ENCODE data around the gene TSPYL4. TPM values are rescaled to one million over a fixed set of nuclear protein-coding genes. Genes with fewer than 3 reads are reported as not detected.

TSPYL4 gene
- total and polyA plus RNA-seq, 2 donors from 2014 or later = 15.2 to 25.8 TPM

DNA sequence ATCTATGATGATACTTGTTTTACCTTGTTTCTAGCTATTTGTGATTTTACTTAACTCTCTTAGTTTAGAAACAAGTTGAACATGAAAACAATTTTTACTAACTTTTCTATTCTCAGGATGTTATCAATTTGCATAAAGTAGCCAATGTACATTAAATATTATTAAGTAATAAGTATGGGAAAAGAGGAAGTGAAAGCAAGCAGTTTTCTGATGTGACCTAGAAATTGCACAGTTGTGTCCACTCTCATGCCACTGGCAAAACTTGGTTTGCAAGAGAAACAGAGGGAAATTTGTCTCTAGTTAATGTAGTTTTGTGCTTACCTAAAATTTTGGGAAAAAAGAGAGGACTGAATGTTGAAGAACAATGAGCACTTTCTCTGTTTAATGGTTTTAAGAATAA lies 45.1 kb upstream of the TSPYL4 start:
- Histone ChIP-seq H3K27me3 (ENCODE audit: control insufficient read depth, insufficient read depth, low read length) (no peaks in the 10 kb centered on the region), H3K4me1 (ENCODE audit: control insufficient read depth in 2 of 3, insufficient read depth in 2 of 3, low read depth in 1 of 3, low read length in 3 of 3) (no peaks in the 10 kb centered on the region), H3K9ac (ENCODE audit: low read length in 3 of 3) (no peak overlapping the region), H3K27ac (ENCODE audit: low read depth in 2 of 2, low read length in 2 of 2) (no peak overlapping the region), H3K4me3 (ENCODE audit: low read length in 3 of 3) (no peak overlapping the region), H3K9me3 (ENCODE audit: control insufficient read depth in 2 of 3, insufficient read depth in 1 of 3, low read length in 3 of 3) (no peaks in the 10 kb centered on the region), H3K36me3 (ENCODE audit: control insufficient read depth in 2 of 3, insufficient read depth in 3 of 3, low read length in 3 of 3) (no peaks in the 10 kb centered on the region)
- intact Hi-C loops (cut with DNase I) = loop anchor here (10.0 kb wide), 1 partner anchor 236 kb away; no protein-coding TSS in a partner anchor
- FAIRE-seq (no peak), DNase-seq (no peak)
- TF ChIP-seq, protein P1, sequence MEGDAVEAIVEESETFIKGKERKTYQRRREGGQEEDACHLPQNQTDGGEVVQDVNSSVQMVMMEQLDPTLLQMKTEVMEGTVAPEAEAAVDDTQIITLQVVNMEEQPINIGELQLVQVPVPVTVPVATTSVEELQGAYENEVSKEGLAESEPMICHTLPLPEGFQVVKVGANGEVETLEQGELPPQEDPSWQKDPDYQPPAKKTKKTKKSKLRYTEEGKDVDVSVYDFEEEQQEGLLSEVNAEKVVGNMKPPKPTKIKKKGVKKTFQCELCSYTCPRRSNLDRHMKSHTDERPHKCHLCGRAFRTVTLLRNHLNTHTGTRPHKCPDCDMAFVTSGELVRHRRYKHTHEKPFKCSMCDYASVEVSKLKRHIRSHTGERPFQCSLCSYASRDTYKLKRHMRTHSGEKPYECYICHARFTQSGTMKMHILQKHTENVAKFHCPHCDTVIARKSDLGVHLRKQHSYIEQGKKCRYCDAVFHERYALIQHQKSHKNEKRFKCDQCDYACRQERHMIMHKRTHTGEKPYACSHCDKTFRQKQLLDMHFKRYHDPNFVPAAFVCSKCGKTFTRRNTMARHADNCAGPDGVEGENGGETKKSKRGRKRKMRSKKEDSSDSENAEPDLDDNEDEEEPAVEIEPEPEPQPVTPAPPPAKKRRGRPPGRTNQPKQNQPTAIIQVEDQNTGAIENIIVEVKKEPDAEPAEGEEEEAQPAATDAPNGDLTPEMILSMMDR (IDR thresholded peaks at IDR 0.05; ENCODE audit: borderline replicate concordance, extremely low read depth, insufficient read depth) = no peak

DNA sequence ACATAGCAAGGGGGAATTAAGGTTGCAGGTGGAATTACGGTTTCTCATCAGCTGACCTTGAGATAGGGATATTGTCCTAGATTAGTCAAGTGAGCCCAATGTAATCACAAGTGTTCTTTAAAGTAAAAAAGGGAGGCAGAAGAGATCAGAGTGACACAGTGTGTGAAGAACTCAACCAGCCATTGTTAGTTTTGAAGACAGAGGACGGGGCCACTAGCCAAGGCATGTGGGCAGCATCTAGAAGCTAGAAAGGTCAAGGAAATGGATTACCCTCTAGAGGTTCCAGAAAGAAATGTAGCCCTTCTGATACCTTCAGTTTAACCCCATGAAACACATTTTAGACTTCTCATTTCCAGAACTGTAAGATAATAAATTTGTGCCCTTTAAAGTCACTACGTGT lies 44.4 kb upstream of the TSPYL4 start:
- H3K36me3 ChIP-seq (ENCODE audit: control insufficient read depth in 2 of 3, insufficient read depth in 3 of 3, low read length in 3 of 3) = no peaks in the 10 kb centered on the region
- DNase-seq = no peak
- no peak overlapping the region for H3K4me3 ChIP-seq (ENCODE audit: low read length in 3 of 3)
- H3K9ac ChIP-seq (ENCODE audit: low read length in 3 of 3) = no peak overlapping the region
- H3K4me1 ChIP-seq (ENCODE audit: control insufficient read depth in 2 of 3, insufficient read depth in 2 of 3, low read depth in 1 of 3, low read length in 3 of 3) = no peaks in the 10 kb centered on the region
- no peaks in the 10 kb centered on the region for H3K27me3 ChIP-seq (ENCODE audit: control insufficient read depth, insufficient read depth, low read length)
- no peaks in the 10 kb centered on the region for H3K9me3 ChIP-seq (ENCODE audit: control insufficient read depth in 2 of 3, insufficient read depth in 1 of 3, low read length in 3 of 3)
- intact Hi-C loops (cut with DNase I) = loop anchor here (10.0 kb wide), 1 partner anchor 237 kb away; no protein-coding TSS in a partner anchor
- FAIRE-seq = no peak
- H3K27ac ChIP-seq (ENCODE audit: low read depth in 2 of 2, low read length in 2 of 2) = no peak overlapping the region
- TF ChIP-seq, protein P1 (IDR thresholded peaks at IDR 0.05; ENCODE audit: borderline replicate concordance, extremely low read depth, insufficient read depth) = no peak

DNA sequence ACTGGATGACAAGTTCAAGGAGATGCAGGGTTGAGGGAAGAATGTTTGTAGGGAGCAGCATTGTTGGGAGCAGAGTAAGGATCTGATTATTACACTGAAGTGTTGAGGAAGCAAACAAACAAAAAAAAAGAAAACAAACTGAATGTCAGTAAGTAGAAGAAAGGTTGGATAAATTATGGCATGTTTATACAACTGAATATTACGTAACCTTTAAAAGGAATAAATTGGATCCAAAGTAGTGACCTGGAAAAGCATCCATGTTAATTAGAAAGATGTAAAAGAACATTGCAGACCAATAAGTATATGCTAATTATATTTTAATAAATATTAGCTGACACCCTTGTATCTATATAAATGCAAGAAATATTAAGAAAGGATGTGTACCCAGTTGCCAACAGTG lies 38.7 kb upstream of the TSPYL4 start:
- H3K9me3 ChIP-seq (ENCODE audit: control insufficient read depth in 2 of 3, insufficient read depth in 1 of 3, low read length in 3 of 3) = no peaks in the 10 kb centered on the region
- intact Hi-C loops (cut with DNase I) = loop anchor here (10.0 kb wide), 1 partner anchor 242 kb away; no protein-coding TSS in a partner anchor
- no peak for FAIRE-seq
- no peaks in the 10 kb centered on the region for H3K27me3 ChIP-seq (ENCODE audit: control insufficient read depth, insufficient read depth, low read length)
- H3K4me1 ChIP-seq (ENCODE audit: control insufficient read depth in 2 of 3, insufficient read depth in 2 of 3, low read depth in 1 of 3, low read length in 3 of 3) = no peaks in the 10 kb centered on the region
- H3K4me3 ChIP-seq (ENCODE audit: low read length in 3 of 3) = no peak overlapping the region
- TF ChIP-seq, protein P1 (IDR thresholded peaks at IDR 0.05; ENCODE audit: borderline replicate concordance, extremely low read depth, insufficient read depth) = no peak
- no peak overlapping the region for H3K27ac ChIP-seq (ENCODE audit: low read depth in 2 of 2, low read length in 2 of 2)
- no peak overlapping the region for H3K9ac ChIP-seq (ENCODE audit: low read length in 3 of 3)
- no peak for DNase-seq
- no peaks in the 10 kb centered on the region for H3K36me3 ChIP-seq (ENCODE audit: control insufficient read depth in 2 of 3, insufficient read depth in 3 of 3, low read length in 3 of 3)
